AG04450 (cell line): Measurements from ENCODE around the gene DOK6. TPM values are rescaled to one million over a fixed set of nuclear protein-coding genes. Genes with fewer than 3 reads are reported as not detected.

Experiments used
- CTCF ChIA-PET: fragments of 300-600, 350-600 bp; formaldehyde crosslinking; extraction: SDS; loops from one replicate; lab custom pipeline; 2022; ENCODE audit warnings: antibody characterized with exemption, inconsistent platforms; lab: Charles Lee
- POLR2A ChIA-PET: fragments of 350-600 bp; formaldehyde crosslinking; extraction: SDS; loops from one replicate; lab custom pipeline; 2021; ENCODE audit warnings: antibody characterized with exemption, inconsistent platforms; lab: Yijun Ruan, JAX
- DNase-seq: peaks from one replicate; pipeline ENCODE4 v3.0.0-alpha.2; 2011; ENCODE audit warnings: low read depth, low spot score
- H3K27ac ChIP-seq: one replicate; pipeline ENCODE4 v1.5.1; 2012; ENCODE audit warnings: low read depth, low read length, control low read depth
- H3K27me3 ChIP-seq: one replicate; pipeline ENCODE4 v1.6.0; 2012; ENCODE audit warnings: low read length; ENCODE audit not compliant: control insufficient read depth, insufficient read depth
- H3K4me3 ChIP-seq: 2 replicates; pipeline ENCODE4 v1.5.1; 2011; ENCODE audit warnings: mild to moderate bottlenecking, low read depth, low read length, control low read depth
- H3K9me3 ChIP-seq: 2 replicates; pipeline ENCODE4 v1.5.1; 2012; ENCODE audit warnings: low read length; ENCODE audit not compliant: control insufficient read depth, insufficient read depth
- polyA plus RNA-seq: library from polyadenylated mRNA; depleted of rRNA; stranded (reverse); fragments of >200 nt; gene quantifications from 2 replicates; pipeline ENCODE4 v1.2.3, GENCODE V29; 2011
- TF ChIP-seq, protein P1 (sequence below): IDR thresholded peaks from 2 replicates; pipeline ENCODE4 v1.5.1; 2011; ENCODE audit warnings: low read depth, low read length, control low read depth, inconsistent platforms

The DOK6 gene
- polyA plus RNA-seq, 1 experiment: 0.16 TPM

DNA sequence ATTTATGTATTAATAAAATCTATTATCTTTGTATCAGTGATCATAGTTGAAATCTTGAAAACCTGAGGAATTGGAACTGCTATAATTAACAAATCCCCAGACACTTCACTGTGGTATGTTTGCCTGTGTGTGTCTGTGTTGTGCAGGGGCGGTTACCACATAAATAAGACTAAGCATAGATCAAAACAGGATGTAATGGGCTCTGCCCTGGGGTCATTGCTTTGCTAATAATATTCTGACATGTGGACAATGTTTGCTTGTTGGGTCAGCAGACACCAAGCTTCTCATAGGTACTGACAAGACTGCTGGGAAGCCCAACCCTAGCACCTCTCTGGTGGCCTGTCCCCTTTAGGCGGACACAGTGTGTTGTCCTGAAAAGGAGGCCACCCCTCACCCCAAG is 35.8 kb upstream of the DOK6 start:
- TF ChIP-seq, protein P1, sequence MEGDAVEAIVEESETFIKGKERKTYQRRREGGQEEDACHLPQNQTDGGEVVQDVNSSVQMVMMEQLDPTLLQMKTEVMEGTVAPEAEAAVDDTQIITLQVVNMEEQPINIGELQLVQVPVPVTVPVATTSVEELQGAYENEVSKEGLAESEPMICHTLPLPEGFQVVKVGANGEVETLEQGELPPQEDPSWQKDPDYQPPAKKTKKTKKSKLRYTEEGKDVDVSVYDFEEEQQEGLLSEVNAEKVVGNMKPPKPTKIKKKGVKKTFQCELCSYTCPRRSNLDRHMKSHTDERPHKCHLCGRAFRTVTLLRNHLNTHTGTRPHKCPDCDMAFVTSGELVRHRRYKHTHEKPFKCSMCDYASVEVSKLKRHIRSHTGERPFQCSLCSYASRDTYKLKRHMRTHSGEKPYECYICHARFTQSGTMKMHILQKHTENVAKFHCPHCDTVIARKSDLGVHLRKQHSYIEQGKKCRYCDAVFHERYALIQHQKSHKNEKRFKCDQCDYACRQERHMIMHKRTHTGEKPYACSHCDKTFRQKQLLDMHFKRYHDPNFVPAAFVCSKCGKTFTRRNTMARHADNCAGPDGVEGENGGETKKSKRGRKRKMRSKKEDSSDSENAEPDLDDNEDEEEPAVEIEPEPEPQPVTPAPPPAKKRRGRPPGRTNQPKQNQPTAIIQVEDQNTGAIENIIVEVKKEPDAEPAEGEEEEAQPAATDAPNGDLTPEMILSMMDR: no peak
- no peaks in the 10 kb centered on the region for H3K27me3 ChIP-seq
- no peak overlapping the region for H3K4me3 ChIP-seq
- no peak overlapping the region for H3K27ac ChIP-seq
- no peak for DNase-seq
- POLR2A ChIA-PET: no interaction called here
- CTCF ChIA-PET: no interaction called here
- no peaks in the 10 kb centered on the region for H3K9me3 ChIP-seq

DNA sequence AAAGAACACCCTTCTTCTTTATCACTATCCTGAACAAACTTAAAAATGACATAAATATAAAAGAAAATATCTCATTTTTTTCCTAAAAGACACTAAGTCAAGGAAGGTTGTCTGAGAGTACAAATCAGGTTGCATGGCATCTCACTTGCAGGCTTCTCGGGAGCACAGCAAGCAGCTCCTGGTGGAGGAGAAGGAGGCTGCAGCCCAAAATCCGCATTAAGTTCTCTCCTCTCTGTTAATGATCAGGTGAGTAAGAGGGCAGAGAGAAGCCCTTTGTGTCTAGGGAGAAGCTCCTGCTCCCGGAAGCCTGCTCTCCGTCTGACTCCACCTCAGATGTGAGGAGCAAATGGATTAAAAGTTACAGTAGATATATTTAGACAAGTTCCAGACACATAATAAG is 35.0 kb upstream of the DOK6 start:
- H3K4me3 ChIP-seq: no peak overlapping the region
- POLR2A ChIA-PET: no interaction called here
- no peaks in the 10 kb centered on the region for H3K27me3 ChIP-seq
- TF ChIP-seq, protein P1: no peak
- no peaks in the 10 kb centered on the region for H3K9me3 ChIP-seq
- H3K27ac ChIP-seq: no peak overlapping the region
- DNase-seq: no peak
- CTCF ChIA-PET: no interaction called here

DNA sequence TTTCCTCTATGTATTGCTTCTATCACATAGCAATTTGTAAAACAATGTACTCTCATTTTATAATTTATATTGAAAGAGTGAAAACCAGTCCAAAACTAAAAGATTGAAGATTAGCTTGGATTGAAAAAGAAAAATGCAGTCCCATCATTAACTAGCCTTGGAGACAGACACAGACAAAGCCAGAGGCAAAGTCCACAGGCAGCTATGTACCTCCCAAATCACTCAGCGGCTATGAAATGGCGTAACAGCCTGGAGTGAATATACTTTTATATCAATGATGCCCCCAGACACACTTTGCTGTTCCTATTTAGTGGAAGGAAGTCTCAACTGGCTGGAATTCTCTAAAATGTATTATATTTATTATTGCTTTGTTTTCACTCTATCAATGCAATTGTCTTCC is 33.6 kb upstream of the DOK6 start:
- H3K4me3 ChIP-seq: no peak overlapping the region
- H3K9me3 ChIP-seq: no peaks in the 10 kb centered on the region
- no peak for DNase-seq
- CTCF ChIA-PET: no interaction called here
- POLR2A ChIA-PET: no interaction called here
- no peaks in the 10 kb centered on the region for H3K27me3 ChIP-seq
- TF ChIP-seq, protein P1: no peak
- H3K27ac ChIP-seq: no peak overlapping the region

DNA sequence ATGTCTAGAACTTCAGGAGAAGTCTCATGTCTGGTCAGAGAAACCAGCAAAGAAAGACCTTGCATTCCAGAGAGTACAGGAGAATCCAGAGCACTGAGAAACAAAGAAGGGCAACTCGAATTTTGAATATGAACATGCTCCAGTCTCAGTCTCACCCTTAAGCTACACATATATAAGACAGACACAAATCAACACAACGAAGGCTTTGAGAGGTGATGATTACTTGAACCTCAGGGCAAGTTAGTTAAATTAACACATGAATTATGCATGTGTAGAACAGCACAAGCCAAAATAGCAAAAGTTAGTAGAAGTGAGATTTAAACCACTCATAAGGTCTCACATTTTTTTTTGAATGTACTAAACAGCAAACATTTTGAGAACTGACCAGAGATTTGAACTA is 29.0 kb upstream of the DOK6 start:
- H3K27ac ChIP-seq: no peak overlapping the region
- CTCF ChIA-PET: interaction anchor here (0.7 kb wide), 1 partner anchor 39 kb away, joined by 7 read pairs; no protein-coding TSS in a partner anchor
- no peak overlapping the region for H3K4me3 ChIP-seq
- POLR2A ChIA-PET: no interaction called here
- DNase-seq: no peak
- TF ChIP-seq, protein P1: no peak
- H3K27me3 ChIP-seq: no peaks in the 10 kb centered on the region
- no peaks in the 10 kb centered on the region for H3K9me3 ChIP-seq

DNA sequence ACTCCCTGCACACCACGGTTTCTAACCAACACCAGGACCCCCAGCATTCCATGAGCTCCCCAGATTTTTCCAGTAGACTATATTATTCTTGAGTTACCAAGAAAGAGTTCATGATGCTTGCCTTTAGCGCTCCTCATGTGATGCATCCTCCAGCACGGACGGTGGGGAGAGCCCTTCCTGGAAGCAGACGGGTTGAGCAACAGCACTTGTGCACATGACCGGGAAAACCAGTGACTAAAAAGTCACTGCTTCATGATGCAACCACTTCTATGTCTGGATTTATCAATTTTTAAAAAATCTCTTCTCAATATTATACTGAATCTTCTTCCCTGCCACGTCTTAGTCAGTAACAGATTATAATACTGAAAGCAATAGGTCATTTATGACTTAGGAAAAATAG is 20.4 kb upstream of the DOK6 start:
- Histone ChIP-seq H3K27ac (no peak overlapping the region), H3K9me3 (no peaks in the 10 kb centered on the region), H3K27me3 (no peaks in the 10 kb centered on the region), H3K4me3 (no peak overlapping the region)
- no peak for DNase-seq
- ChIA-PET CTCF (no interaction called here), POLR2A (no interaction called here)
- TF ChIP-seq, protein P1: no peak
